Body of pancreas (tissue), 4 donors: Measurements from ENCODE around the gene PAOX.
"Not testable (repeated sequence)": the region's sequence is repeated elsewhere in the genome, so short reads cannot be mapped to it uniquely, and the experiment has no call there.

Experiments
- POLR2A ChIP-seq, 3 donors: fragments of 450-650 bp; IDR thresholded peaks; one replicate each; pipeline ENCODE4 v1.6.1; 2016; ENCODE audit warnings: antibody characterized with exemption in 3 of 3, mild to moderate bottlenecking in 2 of 3
- TF ChIP-seq, protein P1 (sequence below), 7 experiments: fragments of 450-650 bp in 4 of 7; fragments of 200-600 bp in 3 of 7; sonication (generic) in 3 of 7; IDR thresholded peaks; one replicate each; pipeline ENCODE4 v1.5.1; 2016 to 2019; ENCODE audit warnings: antibody characterized with exemption in 7 of 7

DNA sequence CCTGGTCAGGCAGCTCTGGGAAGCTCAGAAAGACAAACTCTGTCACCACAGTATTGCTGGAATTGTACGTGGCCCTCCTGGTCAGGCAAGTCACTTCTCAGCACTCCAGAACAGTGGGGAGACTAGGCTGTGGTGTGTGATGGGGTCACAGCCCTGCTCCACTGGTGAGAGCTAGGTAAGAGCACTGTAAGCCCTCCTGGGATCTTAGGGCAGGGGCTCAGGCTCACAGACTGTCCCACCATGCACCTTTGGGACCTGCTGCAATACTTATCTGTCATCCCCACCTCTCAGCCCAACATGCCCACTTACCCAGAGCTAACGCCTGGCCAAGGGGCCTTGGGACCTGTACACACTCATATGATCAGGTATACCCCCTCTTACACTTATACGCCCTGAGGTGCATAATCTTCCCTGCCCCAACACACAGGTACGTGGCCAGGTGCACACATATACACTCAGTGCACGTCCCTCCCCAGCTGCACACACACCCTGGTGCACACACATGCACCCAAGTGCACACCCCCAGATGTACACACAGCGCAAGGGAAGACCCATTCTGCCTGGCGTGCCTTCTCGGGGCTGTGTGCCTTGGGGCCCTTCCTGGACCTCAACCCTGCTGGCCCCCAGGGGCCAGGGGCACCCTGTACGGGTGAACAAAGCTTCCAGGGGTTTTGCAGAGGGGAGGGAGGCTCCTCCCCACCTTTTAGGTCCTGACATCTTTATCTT is 53.0 kb downstream of the PAOX start:
- TF ChIP-seq, protein P1, sequence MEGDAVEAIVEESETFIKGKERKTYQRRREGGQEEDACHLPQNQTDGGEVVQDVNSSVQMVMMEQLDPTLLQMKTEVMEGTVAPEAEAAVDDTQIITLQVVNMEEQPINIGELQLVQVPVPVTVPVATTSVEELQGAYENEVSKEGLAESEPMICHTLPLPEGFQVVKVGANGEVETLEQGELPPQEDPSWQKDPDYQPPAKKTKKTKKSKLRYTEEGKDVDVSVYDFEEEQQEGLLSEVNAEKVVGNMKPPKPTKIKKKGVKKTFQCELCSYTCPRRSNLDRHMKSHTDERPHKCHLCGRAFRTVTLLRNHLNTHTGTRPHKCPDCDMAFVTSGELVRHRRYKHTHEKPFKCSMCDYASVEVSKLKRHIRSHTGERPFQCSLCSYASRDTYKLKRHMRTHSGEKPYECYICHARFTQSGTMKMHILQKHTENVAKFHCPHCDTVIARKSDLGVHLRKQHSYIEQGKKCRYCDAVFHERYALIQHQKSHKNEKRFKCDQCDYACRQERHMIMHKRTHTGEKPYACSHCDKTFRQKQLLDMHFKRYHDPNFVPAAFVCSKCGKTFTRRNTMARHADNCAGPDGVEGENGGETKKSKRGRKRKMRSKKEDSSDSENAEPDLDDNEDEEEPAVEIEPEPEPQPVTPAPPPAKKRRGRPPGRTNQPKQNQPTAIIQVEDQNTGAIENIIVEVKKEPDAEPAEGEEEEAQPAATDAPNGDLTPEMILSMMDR (IDR thresholded peaks at IDR 0.05), result not testable (repeated sequence)
- not testable (repeated sequence) for TF ChIP-seq POLR2A (IDR thresholded peaks at IDR 0.05)
